GM21737 (cell line): ENCODE data around the gene ACYP2.
A peak's percentile ranks its signal among the peaks of the same experiment; 100 is the strongest.
"Not testable (repeated sequence)": the region's sequence is repeated elsewhere in the genome, so short reads cannot be mapped to it uniquely, and the experiment has no call there.

Source experiments
- ATAC-seq: cut with Tn5 transposase; IDR thresholded peaks from one replicate; pipeline ENCODE4 v1.9.1; 2021; ENCODE audit warnings: mild to moderate bottlenecking, moderate library complexity; ENCODE audit not compliant: unreplicated experiment

The ACYP2 gene

DNA sequence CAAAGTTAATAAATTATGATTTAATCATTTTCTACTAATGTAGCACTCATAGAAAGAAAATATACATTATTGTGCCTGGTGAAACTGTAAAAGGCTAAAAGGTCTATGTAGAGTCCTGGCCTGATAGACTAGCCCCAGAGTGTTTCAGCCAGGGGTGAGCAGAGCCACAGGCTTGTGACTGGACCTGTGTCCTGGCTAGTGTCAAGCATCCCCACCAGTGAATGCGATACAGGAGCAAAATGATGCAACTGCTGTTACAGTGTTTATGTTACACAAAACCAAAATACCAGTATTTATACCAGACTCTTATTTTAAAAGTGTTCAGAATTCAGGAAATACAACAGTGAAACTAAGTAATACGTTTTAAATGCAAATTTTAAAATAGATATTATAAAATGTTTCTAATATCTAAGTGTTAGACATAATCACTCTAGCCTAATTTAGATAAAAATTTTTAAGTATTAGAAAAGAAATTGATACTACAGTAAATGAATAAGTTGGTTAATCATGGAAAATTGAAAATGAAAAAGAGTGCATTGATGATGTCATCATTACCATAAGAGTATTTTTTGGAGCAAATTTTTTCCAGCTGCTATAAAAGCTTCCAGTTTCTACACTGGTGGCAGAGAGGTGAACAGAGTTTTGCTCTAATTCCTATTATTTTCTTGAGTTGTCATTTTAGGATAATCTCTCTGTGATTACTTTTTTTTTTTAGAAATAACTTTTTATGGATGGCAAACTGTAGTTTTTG lies 146.8 kb downstream of the ACYP2 start:
- ATAC-seq, result no peak

- ATAC-seq, result not testable (repeated sequence)
Observed at GRCh38 chr2:54265081-54265480, 149.7 kb downstream of the ACYP2 start.

- ATAC-seq, result no peak
Observed at GRCh38 chr2:54267577-54267976, 152.2 kb downstream of the ACYP2 start.

DNA sequence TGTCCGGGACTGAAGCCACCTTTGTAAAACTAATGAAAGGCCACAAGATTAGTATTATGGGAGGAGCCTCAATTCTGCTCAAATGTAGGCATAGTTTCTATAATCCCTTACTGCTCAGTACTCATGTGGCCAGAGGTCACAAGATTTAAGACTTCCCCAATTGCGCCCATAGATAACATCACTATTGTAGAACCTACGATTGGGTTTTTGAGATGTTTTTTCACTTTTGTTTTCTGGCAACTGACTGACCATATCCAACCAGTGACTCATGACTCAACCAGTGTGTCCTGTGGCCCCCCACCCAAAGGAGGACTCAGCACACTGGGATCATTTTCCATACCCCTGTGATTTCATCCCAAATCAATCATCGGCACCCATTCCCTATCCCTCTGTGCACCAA lies 155.8 kb downstream of the ACYP2 start:
- ATAC-seq, result no peak

DNA sequence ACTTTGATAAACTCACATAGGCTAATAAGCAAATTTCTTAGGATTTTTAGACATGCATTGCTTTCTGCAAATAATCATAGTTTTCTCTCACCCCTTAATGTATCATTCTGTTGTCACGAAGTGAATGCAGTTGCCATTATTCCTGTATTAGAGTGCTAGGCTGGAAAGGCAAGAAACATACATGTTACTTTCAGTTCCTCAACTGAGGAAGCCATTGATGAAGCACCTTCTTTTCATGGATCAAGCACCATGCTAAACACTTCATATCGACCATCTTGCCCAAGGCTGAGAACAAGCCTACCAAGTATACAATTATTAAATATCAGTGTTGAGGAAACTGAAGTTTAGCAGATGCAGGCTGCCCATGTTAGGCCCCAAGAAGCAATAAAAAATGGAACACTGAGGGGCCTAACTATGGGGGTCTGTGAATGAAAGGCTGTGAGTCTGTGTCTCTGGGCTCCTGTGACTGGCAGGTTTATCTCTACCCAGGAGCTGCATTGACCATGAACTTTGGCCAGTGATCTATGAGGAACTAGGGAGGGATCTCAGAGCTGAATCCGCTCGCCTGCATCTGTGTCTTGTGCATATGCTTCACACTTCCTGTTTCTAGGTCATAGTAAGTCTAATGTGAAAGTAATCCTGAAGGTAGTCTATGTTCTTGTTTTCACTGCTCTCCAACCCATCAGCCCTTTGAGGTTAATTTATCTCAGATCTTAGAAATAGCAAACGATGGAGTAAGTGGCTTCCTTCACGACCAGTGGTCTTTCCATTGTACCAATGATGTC lies 156.6 kb downstream of the ACYP2 start:
- peak; percentile 95 for ATAC-seq

DNA sequence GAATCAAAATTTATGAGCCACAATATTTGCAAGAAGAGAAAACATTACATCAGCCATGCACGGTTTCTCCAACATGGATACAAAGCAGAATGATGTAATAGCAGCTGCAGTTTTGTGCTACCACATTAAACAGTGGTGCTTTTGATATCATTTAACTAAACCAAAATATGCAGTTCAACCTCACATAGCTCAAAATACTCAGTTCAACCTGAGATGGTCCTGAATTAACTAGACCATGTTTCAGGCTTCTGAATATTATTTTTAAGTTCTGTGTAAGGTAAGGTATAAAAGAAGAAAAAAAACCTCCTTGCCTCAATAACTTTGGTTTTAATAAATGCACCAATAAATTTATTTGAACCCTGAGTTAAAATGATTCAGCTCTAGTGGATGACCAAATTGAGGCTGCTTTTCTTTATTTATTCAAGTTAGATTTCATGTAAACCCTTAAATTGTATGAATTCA lies 159.4 kb downstream of the ACYP2 start:
- ATAC-seq, result no peak

DNA sequence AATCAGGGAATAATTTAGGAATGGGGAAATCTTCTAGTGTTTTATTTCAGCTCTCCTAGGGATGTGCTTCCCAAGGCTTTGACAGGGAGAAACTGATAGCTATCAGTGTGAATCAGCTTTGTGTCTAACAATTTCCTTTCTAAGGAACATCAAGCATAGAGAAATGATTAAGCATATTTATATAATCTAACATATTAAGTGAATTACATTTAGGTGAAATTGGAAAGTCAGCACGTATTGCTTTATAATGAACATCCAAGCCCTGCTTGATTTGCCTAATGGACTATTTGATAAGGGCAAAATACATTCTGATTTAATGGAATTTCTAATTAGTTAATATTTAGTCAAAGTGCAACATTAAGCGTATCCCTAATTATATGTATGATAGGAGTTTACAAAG lies 160.1 kb downstream of the ACYP2 start:
- ATAC-seq, result no peak

- ATAC-seq, result no peak
Observed at GRCh38 chr2:54279385-54279784, 164.0 kb downstream of the ACYP2 start.

DNA sequence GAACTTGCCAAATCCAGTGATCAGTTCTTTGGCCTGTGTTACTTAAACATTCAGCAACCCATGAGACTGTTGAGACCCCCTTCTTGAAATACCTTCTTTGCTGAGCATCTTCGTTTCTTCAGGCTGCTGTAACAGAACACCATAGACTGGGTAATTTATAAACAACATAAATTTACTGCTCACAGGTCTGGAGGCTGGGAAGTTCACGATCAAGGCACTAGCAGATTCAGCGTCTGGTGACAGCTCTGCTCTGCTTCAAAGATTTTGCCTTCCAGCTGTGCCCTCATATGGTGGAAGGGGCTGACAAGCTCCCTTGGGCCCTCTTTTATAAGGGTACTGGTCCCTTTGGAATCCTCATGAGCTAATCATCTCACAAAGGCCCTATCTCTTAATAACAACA lies 169.4 kb downstream of the ACYP2 start:
- no peak for ATAC-seq

DNA sequence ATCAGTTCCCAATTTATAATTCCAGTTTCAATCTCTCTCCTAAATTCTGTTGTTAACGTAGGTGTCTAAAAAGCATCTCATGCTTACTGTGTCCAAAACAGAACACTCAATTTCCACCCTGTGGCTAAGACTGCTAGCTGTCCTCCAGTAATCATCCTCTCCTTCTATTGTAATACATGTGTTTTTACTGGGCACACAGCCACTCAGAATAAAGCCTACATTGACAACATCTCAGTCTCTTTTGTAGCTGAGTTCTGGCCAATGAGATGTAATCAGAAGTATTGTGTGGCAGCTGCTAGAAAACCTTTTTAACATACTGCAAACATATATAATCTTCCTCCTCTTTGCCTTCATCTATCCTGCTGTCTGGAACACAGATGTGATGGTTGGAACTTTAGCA lies 170.0 kb downstream of the ACYP2 start:
- no peak for ATAC-seq

GRCh38 chr2:54287532-54287931 lies 172.1 kb downstream of the ACYP2 start:
- no peak for ATAC-seq

DNA sequence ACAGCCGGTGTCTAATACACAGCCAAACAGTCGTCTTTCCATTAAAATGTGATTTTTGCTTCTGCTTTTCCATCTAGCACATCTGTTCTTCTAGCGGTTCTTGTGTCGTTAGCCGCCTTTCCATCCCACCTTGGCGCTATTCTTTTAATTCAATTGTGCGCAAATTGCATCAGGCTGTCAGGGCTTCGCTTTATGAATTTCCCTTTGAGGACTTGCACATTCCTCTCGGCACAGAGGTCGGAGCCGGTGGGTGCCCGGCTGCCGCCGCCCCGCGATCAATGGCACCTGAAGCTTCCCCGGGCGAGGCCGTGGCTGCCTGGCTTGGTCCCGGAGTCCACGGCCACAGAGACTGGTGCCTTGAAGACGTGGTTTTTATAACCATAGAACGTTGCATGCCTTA lies 174.5 kb downstream of the ACYP2 start:
- no peak for ATAC-seq

DNA sequence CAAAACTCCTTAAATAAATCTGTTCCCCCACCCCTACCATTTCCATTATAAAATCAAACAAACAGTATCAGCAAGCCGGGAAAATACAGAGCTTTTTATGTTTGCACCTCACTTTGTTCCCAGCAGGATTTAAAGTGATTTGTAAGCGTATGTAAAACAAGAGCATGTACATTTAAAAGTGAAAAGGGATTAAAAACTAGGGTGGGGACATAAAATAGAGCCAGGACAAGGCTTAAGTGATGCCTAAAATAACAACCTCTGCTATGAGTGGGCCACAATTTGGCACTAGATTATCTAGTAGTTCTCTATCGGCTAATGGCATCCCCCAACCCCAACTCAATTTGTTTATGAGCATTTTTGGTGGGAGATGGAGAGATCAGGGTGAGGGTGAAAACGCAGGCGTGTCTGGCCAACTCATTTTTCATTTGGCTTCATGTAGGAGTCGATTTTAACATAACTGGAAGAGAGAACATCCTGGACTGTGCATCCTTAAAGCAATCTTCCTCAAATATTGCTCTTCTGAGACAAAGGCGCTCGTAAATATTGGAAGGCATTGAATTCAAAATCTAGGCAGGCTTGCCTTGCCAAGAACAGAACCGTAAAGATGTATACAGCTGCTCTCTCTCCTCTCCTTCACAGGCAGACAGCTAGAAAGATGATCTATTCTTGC lies 175.1 kb downstream of the ACYP2 start:
- ATAC-seq, result no peak

- ATAC-seq, result not testable (repeated sequence)
Observed at GRCh38 chr2:54294665-54295064, 179.2 kb downstream of the ACYP2 start.

- no peak for ATAC-seq
Observed at GRCh38 chr2:54295911-54296310, 180.5 kb downstream of the ACYP2 start.

GRCh38 chr2:54298514-54298913 lies 183.1 kb downstream of the ACYP2 start:
- ATAC-seq, result no peak

DNA sequence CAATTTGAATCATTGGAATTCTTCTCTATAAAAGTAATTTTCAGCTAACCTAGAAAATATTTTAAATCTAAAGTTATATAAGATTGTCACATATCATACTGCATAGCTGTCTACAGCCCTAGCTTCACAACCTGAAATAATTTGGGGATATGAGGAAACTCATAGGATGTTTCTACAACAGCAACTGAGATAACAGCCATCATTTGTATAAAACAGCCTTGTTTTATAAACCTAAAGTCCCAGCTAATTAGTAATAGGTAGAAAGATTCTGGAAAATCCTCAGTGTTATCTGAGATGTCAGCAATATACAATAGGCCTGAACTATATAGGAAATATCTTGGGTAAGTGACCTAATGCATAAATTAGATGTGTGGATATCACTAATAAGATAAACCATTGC lies 188.2 kb downstream of the ACYP2 start:
- no peak for ATAC-seq

- ATAC-seq, result no peak
Observed at GRCh38 chr2:54306556-54306955, 191.1 kb downstream of the ACYP2 start.

- ATAC-seq, result no peak
Observed at GRCh38 chr2:54308186-54308585, 192.8 kb downstream of the ACYP2 start.

- ATAC-seq, result no peak
Observed at GRCh38 chr2:54308782-54309181, 193.4 kb downstream of the ACYP2 start.

GRCh38 chr2:54310311-54310710 lies 194.9 kb downstream of the ACYP2 start:
- no peak for ATAC-seq

- ATAC-seq, result no peak
Observed at GRCh38 chr2:54310961-54311360, 195.5 kb downstream of the ACYP2 start.
